Stomach (tissue), 9 donors: Measurements from ENCODE around the gene PIP4K2C. TPM values are rescaled to one million over a fixed set of nuclear protein-coding genes. Genes with fewer than 3 reads are reported as not detected.

Source experiments
- DNase-seq, 2 donors: peaks; one replicate each; pipeline versions ENCODE4 v3.0.0 to v3.0.0-alpha.2; 2013 to 2019
- H3K27ac ChIP-seq, 5 donors: fragments of 200-600 bp in 4 of 5; sonication (generic) in 4 of 5; one replicate each; pipeline ENCODE4 v1.5.1; 2013 to 2019; ENCODE audit warnings: mild to moderate bottlenecking in 1 of 5, moderate library complexity in 1 of 5
- H3K27me3 ChIP-seq, 3 donors: fragments of 200-600 bp; sonication (generic); one replicate each; pipeline ENCODE4 v1.5.1; 2017 to 2019; ENCODE audit warnings: mixed run types in 1 of 3
- H3K36me3 ChIP-seq, 4 donors: fragments of 200-600 bp; sonication (generic); 1 replicate in 3 of 4; 2 replicates in 1 of 4; pipeline ENCODE4 v1.5.1; 2016 to 2019
- H3K4me1 ChIP-seq, 4 donors: fragments of 200-600 bp; sonication (generic); one replicate each; pipeline ENCODE4 v1.5.1; 2016 to 2019
- H3K4me3 ChIP-seq, 4 donors: fragments of 200-600 bp; sonication (generic) in 3 of 4; one replicate each; pipeline ENCODE4 v1.5.1; 2016 to 2019; ENCODE audit warnings: mild to moderate bottlenecking in 1 of 4
- H3K9me3 ChIP-seq, 4 donors: fragments of 200-600 bp; sonication (generic); one replicate each; pipeline ENCODE4 v1.5.1; 2016 to 2019
- EP300 ChIP-seq: sonication (generic); formaldehyde crosslinking; IDR thresholded peaks from one replicate; pipeline ENCODE4 v1.6.1; 2017; ENCODE audit warnings: antibody characterized with exemption
- POLR2A ChIP-seq, 4 donors: fragments of 450-650 bp; IDR thresholded peaks; one replicate each; pipeline ENCODE4 v1.6.1; 2016; ENCODE audit warnings: antibody characterized with exemption in 4 of 4, control low read depth in 2 of 4, mild to moderate bottlenecking in 1 of 4, moderate library complexity in 1 of 4
- POLR2AphosphoS5 ChIP-seq, 3 donors: sonication (generic); formaldehyde crosslinking; IDR thresholded peaks; one replicate each; pipeline ENCODE4 v1.6.1; 2016; ENCODE audit warnings: antibody characterized with exemption in 3 of 3
- WGBS, 5 donors: extraction: QIAGEN DNeasy Blood & Tissue Kit in 3 of 5; methylation state at CpG; one replicate each; pipeline versions ENCODE4 v1.1.5 to v1.1.7; 2013 to 2018; 5-methylcytosine and 5-hydroxymethylcytosine counted together
- intact Hi-C: fragments of 100-400 bp; cut with DNase I; formaldehyde crosslinking; loops from one replicate; pipeline ENCODE4 v1.15.1; 2023; ENCODE audit warnings: low total_unique reads
- polyA plus RNA-seq, 3 donors: library from polyadenylated mRNA; stranded (reverse); fragments of 200-250 nt; gene quantifications; one replicate each; pipeline ENCODE4 v1.2.3, GENCODE V29; 2013
- total RNA-seq, 5 donors: library from RNA; depleted of rRNA; stranded (reverse); fragments of >200 nt; gene quantifications; one replicate each; pipeline versions ENCODE4 v1.1.0 to v1.2.3, GENCODE V29; 2014 to 2016
- TF ChIP-seq, protein P1 (sequence below), 7 experiments: fragments of 450-650 bp in 4 of 7; fragments of 200-600 bp in 3 of 7; sonication (generic) in 3 of 7; IDR thresholded peaks; one replicate each; pipeline ENCODE4 v1.5.1; 2016 to 2019; ENCODE audit warnings: antibody characterized with exemption in 7 of 7, control low read depth in 2 of 7, mild to moderate bottlenecking in 1 of 7
- donor health status: healthy with polysubstance abuse.
- donor health status: Bipolar disorder and iron deficiency.
- donor health status: healthy.

PIP4K2C gene
- total and polyA plus RNA-seq, 8 donors, result 14.1 to 116 (median 35.5) TPM

DNA sequence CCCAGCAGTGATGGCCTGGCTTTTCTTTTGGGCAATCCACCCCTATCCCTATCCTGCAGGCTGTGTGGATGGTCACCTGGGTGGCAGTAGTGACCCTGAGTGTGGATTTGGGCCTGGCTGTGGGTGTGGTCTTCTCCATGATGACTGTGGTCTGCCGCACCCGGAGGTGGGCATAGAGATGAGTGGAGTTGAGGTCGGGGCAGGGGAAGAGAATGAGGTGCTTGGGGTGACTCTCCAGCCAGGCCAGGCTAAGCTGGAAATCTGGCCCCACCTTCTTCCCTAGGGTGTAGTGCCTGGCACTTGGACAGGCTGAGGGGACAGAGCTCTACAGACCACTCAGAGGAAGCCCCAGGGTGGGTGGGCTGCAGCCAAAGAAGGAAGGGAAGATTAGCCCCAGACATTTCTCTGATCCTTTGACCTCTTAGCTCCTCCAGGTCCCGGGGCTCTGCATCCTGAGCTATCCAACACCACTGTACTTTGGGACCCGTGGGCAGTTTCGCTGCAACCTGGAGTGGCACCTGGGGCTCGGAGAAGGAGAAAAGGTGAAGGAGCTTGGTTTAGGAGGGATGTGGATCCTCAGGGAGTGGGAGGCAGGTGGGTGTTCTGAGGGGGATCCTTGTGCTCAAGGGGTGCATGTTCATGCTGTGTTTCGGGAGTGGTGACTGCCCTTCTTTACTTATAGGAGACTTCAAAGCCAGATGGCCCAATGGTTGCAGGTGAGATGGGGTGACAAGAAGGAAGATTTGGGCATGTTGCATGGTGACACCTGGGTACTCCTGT, 33.6 kb downstream of the PIP4K2C start:
- no peak for TF ChIP-seq POLR2A (IDR thresholded peaks at IDR 0.05)
- TF ChIP-seq POLR2AphosphoS5 (IDR thresholded peaks at IDR 0.05), result no peak
- no peak for TF ChIP-seq EP300
- intact Hi-C loops, result loop anchor here (5.0 kb wide), 1 partner anchor 42 kb away; no protein-coding TSS in a partner anchor
- peaks cover 0 to 18% (median 3%) of the 10 kb centered on the region in 4 donors for H3K36me3 ChIP-seq
- no peak for DNase-seq
- H3K4me1 ChIP-seq, result peaks cover 15 to 34% (median 27%) of the 10 kb centered on the region in 4 donors
- WGBS, 5 donors, result 69 to 82% (median 72%) methylated on average over 8 of the region's 8 CpGs
- no peaks in the 10 kb centered on the region for H3K9me3 ChIP-seq
- H3K27ac ChIP-seq, result no peak overlapping the region
- peaks cover 3 to 98% (median 88%) of the 10 kb centered on the region in 3 donors for H3K27me3 ChIP-seq
- H3K4me3 ChIP-seq, result no peak overlapping the region

DNA sequence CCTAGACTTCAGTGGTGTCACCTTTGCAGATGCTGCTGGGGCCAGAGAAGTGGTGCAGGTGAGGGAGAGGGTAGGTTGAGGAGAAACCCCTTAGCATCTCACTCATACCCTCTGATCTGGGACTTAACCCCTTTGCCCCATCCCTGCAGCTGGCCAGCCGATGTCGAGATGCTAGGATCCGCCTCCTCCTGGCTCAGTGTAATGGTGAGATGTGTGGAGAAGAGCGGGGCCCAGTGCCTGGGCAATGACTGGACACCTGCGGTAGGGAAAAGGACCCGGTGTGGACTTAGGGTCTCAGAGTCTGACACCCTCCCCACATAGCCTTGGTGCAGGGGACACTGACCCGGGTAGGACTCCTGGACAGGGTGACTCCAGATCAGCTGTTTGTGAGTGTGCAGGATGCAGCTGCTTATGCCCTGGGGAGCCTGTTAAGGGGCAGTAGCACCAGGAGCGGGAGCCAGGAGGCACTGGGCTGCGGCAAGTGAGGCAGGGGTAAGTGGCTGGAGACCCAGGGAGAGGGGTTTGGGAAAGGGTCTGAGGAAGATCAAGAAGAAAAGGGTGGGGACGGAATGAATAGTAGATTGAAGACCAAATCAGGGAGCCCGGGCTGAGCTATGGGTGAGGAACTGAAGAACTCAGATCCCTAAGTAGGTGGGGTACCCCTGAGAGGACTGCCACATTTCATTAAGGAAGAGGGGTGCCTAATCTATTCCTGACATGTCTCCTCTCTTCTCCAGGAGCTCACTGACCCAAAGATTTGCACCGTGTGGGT, 34.5 kb downstream of the PIP4K2C start:
- peaks cover 3 to 98% (median 80%) of the 10 kb centered on the region in 3 donors for H3K27me3 ChIP-seq
- H3K4me1 ChIP-seq, result peaks cover 15 to 30% (median 25%) of the 10 kb centered on the region in 4 donors
- peaks cover 0 to 18% (median 3%) of the 10 kb centered on the region in 4 donors for H3K36me3 ChIP-seq
- intact Hi-C loops, result no loop called here
- WGBS, 5 donors, result 64 to 75% (median 69%) methylated on average over 12 of the region's 12 CpGs
- TF ChIP-seq, protein P1, sequence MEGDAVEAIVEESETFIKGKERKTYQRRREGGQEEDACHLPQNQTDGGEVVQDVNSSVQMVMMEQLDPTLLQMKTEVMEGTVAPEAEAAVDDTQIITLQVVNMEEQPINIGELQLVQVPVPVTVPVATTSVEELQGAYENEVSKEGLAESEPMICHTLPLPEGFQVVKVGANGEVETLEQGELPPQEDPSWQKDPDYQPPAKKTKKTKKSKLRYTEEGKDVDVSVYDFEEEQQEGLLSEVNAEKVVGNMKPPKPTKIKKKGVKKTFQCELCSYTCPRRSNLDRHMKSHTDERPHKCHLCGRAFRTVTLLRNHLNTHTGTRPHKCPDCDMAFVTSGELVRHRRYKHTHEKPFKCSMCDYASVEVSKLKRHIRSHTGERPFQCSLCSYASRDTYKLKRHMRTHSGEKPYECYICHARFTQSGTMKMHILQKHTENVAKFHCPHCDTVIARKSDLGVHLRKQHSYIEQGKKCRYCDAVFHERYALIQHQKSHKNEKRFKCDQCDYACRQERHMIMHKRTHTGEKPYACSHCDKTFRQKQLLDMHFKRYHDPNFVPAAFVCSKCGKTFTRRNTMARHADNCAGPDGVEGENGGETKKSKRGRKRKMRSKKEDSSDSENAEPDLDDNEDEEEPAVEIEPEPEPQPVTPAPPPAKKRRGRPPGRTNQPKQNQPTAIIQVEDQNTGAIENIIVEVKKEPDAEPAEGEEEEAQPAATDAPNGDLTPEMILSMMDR (IDR thresholded peaks at IDR 0.05), result no peak
- TF ChIP-seq POLR2AphosphoS5 (IDR thresholded peaks at IDR 0.05) (no peak), EP300 (no peak), POLR2A (IDR thresholded peaks at IDR 0.05) (no peak)
- no peak overlapping the region for H3K27ac ChIP-seq
- DNase-seq, result no peak
- H3K9me3 ChIP-seq, result no peaks in the 10 kb centered on the region
- H3K4me3 ChIP-seq, result no peak overlapping the region

DNA sequence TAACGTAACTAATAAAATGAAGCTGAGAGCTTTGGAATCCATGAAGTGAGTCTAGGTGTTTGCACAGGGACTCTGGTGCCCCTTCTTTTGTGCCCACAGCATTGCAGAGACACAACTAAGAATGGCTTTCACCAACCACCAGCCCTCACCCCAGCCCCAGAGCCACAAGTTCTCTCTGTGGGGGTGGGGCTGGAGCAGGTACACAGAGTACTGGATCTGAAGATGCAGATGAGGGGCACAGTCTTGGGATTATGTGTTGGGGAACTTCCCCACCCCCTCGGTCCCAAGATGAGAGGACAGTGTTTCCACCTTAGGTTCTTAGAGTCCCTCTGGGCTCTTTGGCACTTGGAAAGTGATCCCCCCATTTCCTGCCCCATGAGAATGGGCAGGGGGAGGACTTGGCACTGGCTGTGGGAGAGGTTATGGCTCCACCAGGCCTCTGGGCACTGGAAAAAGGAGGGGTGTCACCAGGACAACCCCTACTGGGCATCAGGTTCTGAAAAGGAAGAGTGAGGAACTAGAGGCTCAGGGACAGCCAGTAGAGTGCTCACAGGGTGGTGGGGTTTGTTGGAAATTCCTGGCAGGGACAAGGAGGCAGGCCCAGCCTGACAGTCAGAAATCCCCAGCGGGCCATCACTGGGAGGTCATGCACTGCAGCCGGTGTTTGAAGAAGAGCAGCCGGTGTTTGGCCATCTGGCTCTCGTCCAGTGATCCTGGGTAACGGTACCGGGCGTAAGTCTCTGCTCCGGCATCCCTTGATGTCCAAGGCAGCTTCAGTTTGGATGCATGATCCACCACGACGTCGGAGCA, 35.3 kb downstream of the PIP4K2C start:
- intact Hi-C loops, result no loop called here
- Histone ChIP-seq H3K27me3 (peaks cover 0 to 98% (median 79%) of the 10 kb centered on the region in 3 donors), H3K27ac (no peak overlapping the region), H3K36me3 (peaks cover 0 to 18% (median 3%) of the 10 kb centered on the region in 4 donors), H3K4me1 (peaks cover 7 to 21% (median 16%) of the 10 kb centered on the region in 4 donors), H3K4me3 (no peak overlapping the region), H3K9me3 (no peaks in the 10 kb centered on the region)
- WGBS, 5 donors, result 23 to 49% (median 31%) methylated on average over 5 to 13 of the region's 13 CpGs
- DNase-seq, result no peak
- TF ChIP-seq, protein P1 (IDR thresholded peaks at IDR 0.05), result no peak
- no peak for TF ChIP-seq POLR2AphosphoS5 (IDR thresholded peaks at IDR 0.05)
- no peak for TF ChIP-seq POLR2A (IDR thresholded peaks at IDR 0.05)
- TF ChIP-seq EP300, result no peak

DNA sequence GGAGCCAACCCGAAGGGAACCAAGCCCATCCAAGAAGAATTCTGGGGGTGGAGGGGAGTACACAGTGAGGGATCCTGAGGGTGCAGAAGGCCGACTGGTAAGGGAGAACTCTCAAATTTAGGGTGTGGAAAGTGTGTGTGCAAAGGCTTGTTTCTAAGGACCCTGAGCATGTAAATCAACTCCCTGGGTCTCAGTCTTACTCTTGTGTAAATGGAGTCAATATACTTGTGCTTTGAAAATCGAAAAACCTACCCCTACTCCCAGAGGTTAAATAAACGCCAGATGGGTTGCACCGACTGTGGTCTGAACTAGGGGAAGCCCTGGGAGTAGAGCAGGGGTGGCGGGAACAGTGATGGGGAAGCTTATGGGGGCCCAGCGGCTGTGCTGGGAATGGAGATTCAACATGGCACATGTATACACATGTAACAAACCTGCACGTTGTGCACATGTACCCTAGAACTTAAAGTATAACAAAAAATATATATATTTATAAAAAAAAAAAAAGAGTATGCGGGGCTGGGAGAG, 36.0 kb downstream of the PIP4K2C start:
- WGBS, 5 donors, result 18 to 31% (median 26%) methylated on average over 9 of the region's 9 CpGs
- peaks cover 0 to 98% (median 79%) of the 10 kb centered on the region in 3 donors for H3K27me3 ChIP-seq
- intact Hi-C loops, result no loop called here

More for the DNA sequence above, 36.0 kb downstream of the PIP4K2C start:
- Histone ChIP-seq H3K4me3 (no peak overlapping the region), H3K4me1 (peaks cover 4 to 19% (median 15%) of the 10 kb centered on the region in 4 donors), H3K27ac (no peak overlapping the region), H3K36me3 (peaks cover 0 to 18% (median 3%) of the 10 kb centered on the region in 4 donors), H3K9me3 (no peaks in the 10 kb centered on the region)
- TF ChIP-seq EP300 (no peak), POLR2A (IDR thresholded peaks at IDR 0.05) (no peak), POLR2AphosphoS5 (IDR thresholded peaks at IDR 0.05) (no peak)
- TF ChIP-seq, protein P1 (IDR thresholded peaks at IDR 0.05), result no peak
- DNase-seq, result no peak
